ENCODE measurements around the gene CARMIL1. TPM values are rescaled to one million over a fixed set of nuclear protein-coding genes. Genes with fewer than 3 reads are reported as not detected.
A peak's percentile ranks its signal among the peaks of the same experiment; 100 is the strongest.

CARMIL1 gene
- total RNA-seq, 1 donor from 2014 or later, result 30.4 TPM

GRCh38 chr6:25415701-25416100 lies 136.5 kb downstream of the CARMIL1 start:
- H3K27me3 ChIP-seq (ENCODE audit: low read depth), result no peaks in the 10 kb centered on the region
- no peak for DNase-seq
- peaks cover 48% of the 10 kb centered on the region for H3K4me1 ChIP-seq
- H3K36me3 ChIP-seq, result no peaks in the 10 kb centered on the region
- no peak overlapping the region for H3K27ac ChIP-seq
- no peak for ATAC-seq
- no peaks in the 10 kb centered on the region for H3K9me3 ChIP-seq
- no peak overlapping the region for H3K4me3 ChIP-seq
- no peak for TF ChIP-seq CTCF (IDR thresholded peaks at IDR 0.05)
- intact Hi-C loops (cut with DNase I), result no loop called here

GRCh38 chr6:25417046-25417605 lies 138.0 kb downstream of the CARMIL1 start:
- peaks cover 44% of the 10 kb centered on the region for H3K4me1 ChIP-seq
- ATAC-seq (peak; percentile 26 to 58), DNase-seq (no peak)
- no peaks in the 10 kb centered on the region for H3K9me3 ChIP-seq
- intact Hi-C loops (cut with DNase I), result no loop called here
- H3K27me3 ChIP-seq (ENCODE audit: low read depth), result no peaks in the 10 kb centered on the region
- H3K4me3 ChIP-seq, result no peak overlapping the region
- no peak for TF ChIP-seq CTCF (IDR thresholded peaks at IDR 0.05)
- no peak overlapping the region for H3K27ac ChIP-seq
- no peaks in the 10 kb centered on the region for H3K36me3 ChIP-seq

- no peaks in the 10 kb centered on the region for H3K9me3 ChIP-seq
- no peak for DNase-seq
- H3K36me3 ChIP-seq, result no peaks in the 10 kb centered on the region
- no peak for ATAC-seq
- H3K27me3 ChIP-seq (ENCODE audit: low read depth), result no peaks in the 10 kb centered on the region
- H3K27ac ChIP-seq, result peak overlapping the region; percentile 28
- intact Hi-C loops (cut with DNase I), result no loop called here
- peaks cover 44% of the 10 kb centered on the region for H3K4me1 ChIP-seq
- H3K4me3 ChIP-seq, result no peak overlapping the region
- no peak for TF ChIP-seq CTCF (IDR thresholded peaks at IDR 0.05)
These were observed 139.4 kb downstream of the CARMIL1 start for GRCh38 chr6:25418454-25419052.

- DNase-seq (no peak), ATAC-seq (no peak)
- Histone ChIP-seq H3K9me3 (no peaks in the 10 kb centered on the region), H3K4me1 (peaks cover 35% of the 10 kb centered on the region), H3K4me3 (no peak overlapping the region), H3K27me3 (ENCODE audit: low read depth) (no peaks in the 10 kb centered on the region), H3K27ac (no peak overlapping the region), H3K36me3 (no peaks in the 10 kb centered on the region)
- TF ChIP-seq CTCF (IDR thresholded peaks at IDR 0.05), result no peak
- intact Hi-C loops (cut with DNase I), result no loop called here
These were observed 140.7 kb downstream of the CARMIL1 start for GRCh38 chr6:25419879-25420278.

- intact Hi-C loops (cut with DNase I), result no loop called here
- Histone ChIP-seq H3K27me3 (ENCODE audit: low read depth) (no peaks in the 10 kb centered on the region), H3K36me3 (no peaks in the 10 kb centered on the region), H3K4me3 (no peak overlapping the region), H3K9me3 (no peaks in the 10 kb centered on the region), H3K4me1 (peaks cover 3% of the 10 kb centered on the region), H3K27ac (no peak overlapping the region)
- TF ChIP-seq CTCF (IDR thresholded peaks at IDR 0.05), result no peak
- DNase-seq (no peak), ATAC-seq (no peak)
These were observed 144.2 kb downstream of the CARMIL1 start for GRCh38 chr6:25423358-25423757.

All from lower lobe of right lung (tissue), 2 donors.